Adipose tissue (tissue), 3 donors: ENCODE results near the gene PRKAR2B. TPM values are rescaled to one million over a fixed set of nuclear protein-coding genes. Genes with fewer than 3 reads are reported as not detected.
"Not testable (repeated sequence)": the region's sequence is repeated elsewhere in the genome, so short reads cannot be mapped to it uniquely, and the experiment has no call there.

Source experiments
- H3K27ac ChIP-seq: one replicate; pipeline ENCODE4 v1.5.1; 2013; ENCODE audit warnings: low read depth, low read length
- WGBS, 3 donors: extraction: QIAGEN DNeasy Blood & Tissue Kit; methylation state at CpG; one replicate each; pipeline ENCODE4 v1.1.7; 2013; 5-methylcytosine and 5-hydroxymethylcytosine counted together
- polyA plus RNA-seq, 3 donors: library from polyadenylated mRNA; stranded (reverse); fragments of 200-250 nt; gene quantifications; one replicate each; pipeline ENCODE4 v1.2.3, GENCODE V29; 2013
- donor health status: healthy with polysubstance abuse.
- donor health status: Bipolar disorder and iron deficiency.
- donor health status: healthy.

PRKAR2B gene
- polyA plus RNA-seq, 3 donors, result 38.9 to 276 (median 143) TPM

DNA sequence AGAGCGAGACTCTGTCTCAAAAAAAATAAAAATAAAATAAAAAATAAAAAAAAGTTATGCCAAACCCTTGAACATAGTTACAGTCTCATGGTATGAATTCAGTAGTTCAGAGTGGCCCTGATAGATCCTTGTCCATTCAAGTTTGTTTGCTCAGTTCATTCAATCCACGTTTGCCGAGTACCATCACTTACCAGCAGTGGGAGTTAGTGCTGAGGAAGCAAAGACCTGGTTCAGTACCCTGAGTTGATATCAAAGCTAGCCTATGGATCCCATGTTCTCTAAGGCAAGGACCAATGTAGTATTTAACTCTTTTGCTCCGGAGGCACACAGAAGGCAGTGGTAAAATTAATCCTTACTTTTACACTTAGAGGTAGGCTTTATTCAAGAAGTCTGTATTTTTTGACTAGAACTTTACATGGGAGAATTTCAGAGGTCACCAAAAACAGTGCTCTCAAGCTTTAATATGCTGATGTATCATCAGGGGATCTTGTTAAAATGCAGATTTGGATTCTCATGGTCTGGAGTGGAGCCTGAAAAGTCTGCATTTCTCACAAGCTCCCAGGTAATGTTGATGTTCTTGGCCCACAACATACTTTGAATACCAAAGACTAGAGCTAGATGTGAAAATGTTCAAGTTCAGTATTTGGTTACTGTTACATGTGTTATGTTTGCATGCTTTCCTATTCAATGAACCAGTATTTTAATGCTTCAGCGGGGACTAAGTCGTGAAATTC lies 86.1 kb downstream of the PRKAR2B start:
- H3K27ac ChIP-seq, result no peak overlapping the region
- 62 to 82% (median 79%) methylated on average over 6 of the region's 6 CpGs for WGBS, 3 donors

DNA sequence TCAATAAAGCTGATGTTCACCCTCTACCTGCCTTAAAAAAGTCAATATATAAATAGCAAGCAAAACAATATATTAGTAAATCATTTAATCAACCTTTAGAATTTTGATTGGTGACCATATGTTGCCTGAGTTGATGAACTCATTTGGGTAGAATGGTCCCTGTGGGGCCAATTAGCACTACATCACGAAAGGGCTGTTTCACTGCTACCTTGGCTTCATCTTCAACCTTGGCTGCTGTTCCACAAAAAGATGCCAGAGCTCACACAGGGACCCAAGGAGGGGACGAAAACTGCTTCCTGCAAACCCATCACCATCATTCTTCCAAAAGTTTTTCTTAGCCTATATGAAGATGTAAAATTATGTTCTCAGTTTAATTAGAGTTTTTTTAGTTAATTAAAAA lies 88.9 kb downstream of the PRKAR2B start:
- WGBS, 3 donors, result 73 to 75% (median 74%) methylated on average over 2 of the region's 2 CpGs
- H3K27ac ChIP-seq, result no peak overlapping the region

DNA sequence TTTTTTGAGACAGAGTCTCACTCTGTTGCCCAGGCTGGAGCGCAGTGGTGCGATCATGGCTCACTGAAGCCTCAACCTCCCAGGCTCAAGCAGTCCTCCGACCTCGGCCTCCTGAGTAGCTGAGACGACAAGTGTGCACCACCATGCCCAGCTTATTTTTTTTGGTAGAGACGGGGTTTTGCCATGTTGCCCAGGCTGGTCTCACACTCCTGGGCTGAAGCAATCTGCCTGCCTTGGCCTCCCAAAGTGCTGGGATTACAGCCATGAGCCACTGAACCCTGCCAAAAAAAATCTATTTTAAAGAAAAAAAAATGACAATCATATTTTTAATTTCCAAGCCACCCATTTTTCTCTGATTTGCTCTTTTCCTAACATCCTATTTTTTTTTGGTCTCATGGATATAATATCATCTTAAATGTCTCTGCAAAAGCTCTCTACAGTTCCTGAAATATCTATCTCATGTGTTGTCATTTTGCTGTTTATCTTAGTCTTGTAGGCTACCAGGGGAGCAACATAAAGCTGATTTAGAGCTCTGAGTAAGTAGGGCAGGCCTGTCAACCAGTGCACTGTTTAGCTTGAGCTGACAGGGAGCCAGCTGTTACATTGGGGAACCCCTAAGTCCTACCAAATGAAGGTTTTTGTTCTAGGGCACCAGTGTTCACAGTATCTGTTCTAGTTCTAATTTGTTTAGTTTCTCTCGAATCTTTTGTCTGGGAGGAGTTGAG lies 94.4 kb downstream of the PRKAR2B start:
- 81 to 90% (median 89%) methylated on average over 7 of the region's 7 CpGs for whole genome bisulfite sequencing, 3 donors
- no peak overlapping the region for H3K27ac ChIP-seq

DNA sequence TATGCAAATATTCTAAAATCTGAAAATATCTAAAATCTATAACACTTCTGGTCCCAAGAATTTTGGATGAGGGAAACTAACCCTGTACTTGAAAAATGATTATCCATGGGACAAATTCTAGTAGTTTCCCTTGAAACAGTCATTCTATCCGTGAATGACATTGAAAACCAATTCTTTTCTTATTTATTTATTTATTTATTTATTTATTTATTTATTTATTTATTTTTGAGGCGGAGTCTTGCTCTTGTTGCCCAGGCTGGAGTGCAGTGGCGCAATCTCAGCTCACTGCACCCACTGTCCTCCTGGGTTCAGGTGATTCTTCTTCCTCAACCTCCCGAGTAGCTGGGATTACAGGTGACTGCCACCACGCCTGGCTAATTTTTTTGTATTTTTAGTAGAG lies 99.4 kb downstream of the PRKAR2B start:
- 90 to 94% (median 91%) methylated on average over 5 of the region's 5 CpGs for WGBS, 3 donors
- not testable (repeated sequence) for H3K27ac ChIP-seq

DNA sequence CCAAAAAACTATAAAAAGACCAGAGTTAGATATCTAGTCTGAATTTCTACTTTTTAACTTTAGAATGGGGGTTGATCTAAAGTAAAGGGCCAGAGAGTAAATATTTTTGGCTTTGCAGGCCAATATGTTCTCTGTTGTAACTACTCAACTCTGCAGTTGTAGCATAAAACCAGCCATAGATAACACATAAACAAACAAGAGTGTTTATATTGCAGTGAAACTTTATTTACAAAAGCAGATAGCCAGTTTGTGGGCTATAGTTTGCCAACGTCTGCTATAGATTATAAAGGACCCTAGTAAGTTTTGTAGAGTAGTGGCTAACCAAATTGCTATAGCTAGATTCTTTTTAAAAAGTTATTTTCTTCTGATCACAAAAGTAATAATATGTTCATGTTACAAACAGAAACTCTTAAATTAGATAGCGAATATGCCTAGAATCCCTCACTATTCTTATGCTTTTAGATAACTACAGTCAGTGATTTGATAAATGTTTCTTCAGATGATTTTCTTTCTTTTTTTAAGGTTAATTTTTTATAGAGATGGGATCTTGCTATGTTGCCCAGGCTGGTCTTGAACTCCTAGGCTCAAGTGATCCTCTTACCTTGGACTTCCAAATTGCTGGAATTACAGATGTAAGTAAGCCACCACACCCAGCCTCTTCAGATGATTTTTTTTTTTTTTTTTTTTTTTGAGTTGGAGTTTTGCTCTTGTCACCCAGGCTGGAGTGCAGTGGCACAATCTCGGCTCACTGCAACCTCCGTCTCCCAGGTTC lies 100.7 kb downstream of the PRKAR2B start:
- 79 to 92% (median 91%) methylated on average over 4 of the region's 4 CpGs for WGBS, 3 donors
- H3K27ac ChIP-seq, result no peak overlapping the region

DNA sequence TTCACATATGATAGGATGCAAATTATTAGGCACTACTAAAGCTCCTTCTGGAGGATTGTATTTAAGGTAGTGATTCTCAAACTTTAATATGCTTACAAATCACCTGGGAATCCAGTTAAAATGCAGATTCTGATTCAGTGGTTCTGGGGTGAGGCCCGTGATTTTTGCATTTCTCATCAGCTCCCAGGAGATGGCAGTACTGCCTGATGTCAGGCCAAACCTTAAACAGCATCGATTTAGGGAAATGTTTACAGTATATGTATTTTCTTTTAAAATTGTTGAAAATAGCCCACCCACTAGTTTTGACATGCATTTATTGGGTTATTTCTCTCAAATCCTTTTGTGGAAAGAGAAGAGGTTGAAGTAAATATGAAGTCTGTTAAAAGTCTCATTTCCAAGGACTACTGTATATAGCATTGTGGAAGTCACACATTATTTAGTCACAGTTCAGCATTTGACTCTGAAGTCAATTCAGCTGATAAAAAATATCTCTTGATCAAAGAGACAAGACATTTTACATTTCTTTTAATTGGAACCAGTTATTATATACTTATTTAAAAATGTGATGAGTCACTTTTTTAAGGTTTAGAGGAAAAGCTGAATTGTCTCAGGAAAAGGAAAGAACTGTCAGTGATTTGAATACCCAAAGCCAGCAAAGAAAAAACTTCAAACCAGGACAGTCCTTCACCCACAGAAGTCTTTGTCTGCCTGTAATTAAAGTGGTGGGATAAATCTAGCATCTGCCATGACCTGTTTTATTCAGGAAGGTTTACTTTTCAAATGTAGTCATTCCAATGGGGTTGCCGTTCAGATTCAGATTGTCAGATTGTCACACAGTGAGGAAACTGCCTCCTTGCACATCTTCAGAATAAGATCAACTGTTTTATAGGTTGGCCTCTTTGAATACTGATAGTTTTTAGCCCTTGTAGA lies 103.2 kb downstream of the PRKAR2B start:
- WGBS, 3 donors, result 26 to 32% (median 27%) methylated on average over 3 of the region's 3 CpGs

DNA sequence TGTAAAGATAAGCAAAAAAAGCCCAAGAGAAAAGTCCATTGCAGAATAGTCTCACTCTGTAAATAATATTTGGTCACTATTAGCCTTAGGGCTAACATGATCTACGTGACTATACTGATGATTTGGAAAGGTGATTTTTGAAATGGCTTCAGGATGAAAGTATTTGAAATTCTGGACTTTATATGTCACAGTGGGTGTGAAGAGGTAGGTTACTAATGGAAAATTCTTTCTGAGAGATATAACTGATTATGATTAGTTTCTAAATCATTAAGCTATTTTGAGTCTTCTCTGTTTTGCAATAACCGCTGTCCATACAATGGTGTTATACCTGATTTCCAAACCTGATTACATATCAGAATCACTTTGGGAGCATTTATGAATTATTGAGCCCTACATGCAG lies 104.2 kb downstream of the PRKAR2B start:
- H3K27ac ChIP-seq, result no peak overlapping the region
- 90 to 93% (median 92%) methylated on average over 2 of the region's 2 CpGs for WGBS, 3 donors

More for the DNA sequence above, 103.2 kb downstream of the PRKAR2B start:
- H3K27ac ChIP-seq, result no peak overlapping the region

DNA sequence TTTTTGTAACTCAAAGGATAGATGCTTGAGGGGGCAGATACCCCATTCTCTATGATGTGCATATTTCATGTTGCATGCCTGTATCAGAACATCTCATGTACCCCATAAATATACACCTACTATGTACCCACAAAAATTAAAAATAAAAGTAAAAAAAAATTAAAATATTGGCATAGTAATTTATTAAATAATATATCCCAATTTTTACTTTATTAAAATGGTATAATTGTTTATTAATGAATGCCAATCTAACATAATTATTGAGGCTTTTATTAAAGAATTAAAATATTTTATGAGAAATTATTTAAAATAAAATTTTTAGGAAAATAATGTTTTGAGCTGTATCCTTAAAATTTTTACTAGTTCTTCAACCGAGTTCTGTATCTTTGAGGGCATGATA lies 105.4 kb downstream of the PRKAR2B start:
- no peak overlapping the region for H3K27ac ChIP-seq
- 94 to 98% (median 98%) methylated on average over 1 of the region's 1 CpG for WGBS, 3 donors

DNA sequence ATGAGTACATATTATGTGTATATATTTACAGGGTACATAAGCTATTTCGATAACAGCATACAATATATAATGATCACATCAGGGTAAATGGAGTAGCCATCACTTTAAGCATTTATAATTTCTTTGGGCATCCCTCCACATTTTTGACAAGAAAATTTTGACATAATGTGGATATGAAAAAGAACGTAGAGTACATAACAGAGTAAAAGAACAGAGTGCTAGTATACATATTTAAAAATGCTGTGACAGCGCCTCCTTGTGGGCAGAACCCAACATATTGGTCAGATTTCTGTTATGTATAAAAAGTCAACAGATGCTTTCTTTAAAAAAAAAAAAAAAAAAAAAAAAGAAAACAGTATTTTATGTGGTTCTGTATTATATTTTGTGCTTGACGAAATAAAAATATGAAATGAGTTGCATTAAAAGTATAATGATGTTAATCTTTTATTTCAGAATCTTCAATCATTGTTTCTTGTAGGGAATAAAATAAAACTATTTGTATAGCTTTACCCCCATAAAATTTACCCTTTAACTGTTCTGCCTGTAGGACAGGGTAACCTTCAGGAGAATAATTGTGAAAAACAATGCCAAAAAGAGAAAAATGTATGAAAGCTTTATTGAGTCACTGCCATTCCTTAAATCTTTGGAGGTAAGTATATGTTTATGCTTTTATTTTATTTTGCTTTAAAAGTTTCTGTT lies 106.0 kb downstream of the PRKAR2B start:
- WGBS, 3 donors, result 21 to 25% (median 24%) methylated on average over 4 of the region's 4 CpGs
- H3K27ac ChIP-seq, result no peak overlapping the region

DNA sequence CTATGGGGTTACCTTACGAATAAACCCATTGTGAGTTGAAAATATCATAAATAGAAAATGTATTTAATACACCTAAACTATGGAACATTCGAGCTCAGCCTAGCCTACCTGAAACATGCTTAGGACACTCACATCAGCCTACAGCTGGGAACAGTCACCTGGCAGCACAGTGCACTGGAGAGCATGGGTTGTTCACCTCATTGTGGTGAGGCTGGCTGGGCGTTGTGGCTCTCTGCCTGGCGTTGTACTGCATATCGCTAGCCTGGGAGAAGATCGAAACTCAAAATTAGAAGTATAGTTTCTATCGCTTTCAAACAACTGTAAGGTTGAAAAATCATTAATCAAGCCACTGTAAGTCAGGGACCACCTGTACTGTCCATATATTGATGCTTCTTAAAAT lies 107.0 kb downstream of the PRKAR2B start:
- 80 to 96% (median 93%) methylated on average over 7 of the region's 7 CpGs for WGBS, 3 donors
- no peak overlapping the region for H3K27ac ChIP-seq

DNA sequence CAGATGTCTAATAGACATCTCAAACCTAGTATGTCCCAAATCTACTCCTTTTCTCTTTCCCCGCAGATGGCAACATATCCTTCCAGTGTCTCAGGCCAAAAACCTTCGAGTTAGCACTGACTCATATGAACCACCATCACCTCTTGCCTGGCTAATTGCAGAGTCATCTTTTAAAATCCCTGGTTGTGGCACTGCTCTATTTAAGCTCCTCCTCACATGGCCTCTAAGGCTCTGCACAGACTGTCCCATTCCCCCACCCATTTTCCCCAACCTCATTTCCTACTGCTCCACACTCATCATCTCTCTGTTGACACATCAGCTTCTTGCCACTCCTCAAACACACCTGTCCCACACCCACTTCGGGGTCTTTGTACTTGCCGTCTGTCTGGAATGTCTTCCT lies 107.5 kb downstream of the PRKAR2B start:
- H3K27ac ChIP-seq, result no peak overlapping the region
- WGBS, 3 donors, result 54 to 74% (median 63%) methylated on average over 4 of the region's 4 CpGs

DNA sequence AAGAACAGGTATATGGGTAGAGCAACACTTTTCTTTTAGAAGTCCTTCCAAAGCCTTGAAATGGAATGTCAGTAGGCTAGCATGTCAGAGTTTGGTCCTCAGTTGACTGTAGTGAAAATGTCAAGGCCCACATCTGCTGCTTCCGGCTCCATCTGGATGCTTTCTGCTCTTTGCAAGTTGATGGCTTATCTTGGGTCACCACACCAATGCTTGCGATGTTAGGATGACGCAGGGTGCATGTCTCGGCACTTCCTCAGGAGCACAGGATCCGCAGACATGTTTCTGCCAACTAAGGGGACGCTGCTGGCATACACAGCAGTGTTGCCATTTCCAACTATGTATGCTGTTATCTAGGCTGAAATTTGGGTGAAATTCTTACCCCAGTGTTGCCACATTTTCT lies 110.3 kb downstream of the PRKAR2B start:
- H3K27ac ChIP-seq, result no peak overlapping the region

DNA sequence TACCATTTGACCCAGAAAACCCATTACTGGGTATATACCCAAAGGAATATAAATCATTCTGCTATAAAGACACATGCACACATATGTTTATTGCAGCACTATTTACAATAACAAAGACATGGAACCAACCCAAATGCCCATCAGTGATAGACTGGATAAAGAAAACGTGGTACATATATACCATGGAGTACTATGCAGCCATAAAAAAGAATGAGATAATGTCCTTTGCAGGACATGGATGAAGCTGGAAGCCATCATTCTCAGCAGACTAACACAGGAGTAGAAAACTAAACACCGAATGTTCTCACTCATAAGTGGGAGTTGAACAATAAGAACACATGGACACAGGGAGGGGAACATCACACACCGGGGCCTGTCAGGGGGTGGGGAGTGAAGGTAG lies 111.2 kb downstream of the PRKAR2B start:
- 87 to 98% (median 92%) methylated on average over 3 of the region's 3 CpGs for WGBS, 3 donors
- H3K27ac ChIP-seq, result not testable (repeated sequence)

More for the DNA sequence above, 110.3 kb downstream of the PRKAR2B start:
- 90 to 96% (median 91%) methylated on average over 6 of the region's 6 CpGs for WGBS, 3 donors

DNA sequence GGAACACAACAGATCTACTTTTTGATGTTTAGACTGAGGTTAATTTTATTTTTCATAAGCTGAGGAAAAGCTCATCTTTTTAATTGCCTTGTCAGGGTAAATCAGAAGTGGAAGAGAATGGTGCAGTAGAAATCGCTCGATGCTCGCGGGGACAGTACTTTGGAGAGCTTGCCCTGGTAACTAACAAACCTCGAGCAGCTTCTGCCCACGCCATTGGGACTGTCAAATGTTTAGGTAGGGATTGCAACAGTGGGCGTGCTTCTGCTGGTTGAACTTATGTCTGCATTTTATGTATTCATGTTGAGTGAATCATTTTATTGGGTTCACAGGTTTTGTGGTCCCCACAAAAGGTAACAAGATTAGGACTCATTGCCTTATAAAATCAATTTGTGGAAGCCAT lies 112.6 kb downstream of the PRKAR2B start:
- no peak overlapping the region for H3K27ac ChIP-seq
- WGBS, 3 donors, result 91 to 96% (median 93%) methylated on average over 7 of the region's 7 CpGs

DNA sequence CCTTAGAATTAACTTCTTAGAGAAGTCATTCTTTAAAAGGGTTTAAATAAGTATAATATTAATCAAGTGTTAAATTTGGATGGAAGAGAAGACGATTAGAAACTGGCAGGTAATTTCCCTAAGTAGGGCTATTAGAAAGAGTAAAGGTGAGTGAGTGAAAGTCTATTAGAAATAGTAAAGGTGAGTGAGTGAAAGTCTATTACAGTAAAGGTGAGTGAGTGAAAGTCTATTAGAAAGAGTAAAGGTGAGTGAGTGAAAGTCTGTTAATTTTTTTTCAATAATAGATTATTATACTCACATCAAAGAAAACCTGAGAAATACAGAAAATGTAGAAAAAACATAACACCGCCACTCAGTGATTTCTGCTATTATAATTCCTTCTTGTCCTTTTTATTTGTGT lies 113.5 kb downstream of the PRKAR2B start:
- H3K27ac ChIP-seq, result no peak overlapping the region
- 76 to 92% (median 86%) methylated on average over 2 of the region's 2 CpGs for WGBS, 3 donors

DNA sequence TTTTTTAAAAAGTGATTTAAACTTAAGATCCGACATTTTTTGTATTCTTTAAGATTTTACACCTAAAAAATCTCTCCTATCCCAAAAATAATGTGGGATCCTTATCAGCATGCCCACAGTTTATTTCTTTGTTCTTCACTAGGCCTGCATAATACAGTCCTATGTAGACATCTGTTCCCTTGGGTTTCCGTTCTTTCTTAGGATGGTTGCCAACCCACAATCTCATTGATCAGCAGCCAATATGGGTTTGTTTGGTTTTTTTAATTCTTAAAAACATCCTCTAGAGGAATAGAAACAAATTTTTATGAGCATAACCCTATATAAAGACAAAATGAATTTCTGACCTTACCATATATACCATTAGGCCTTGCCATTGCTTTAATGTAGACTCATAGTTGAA lies 115.9 kb downstream of the PRKAR2B start:
- 60 to 76% (median 73%) methylated on average over 2 of the region's 2 CpGs for WGBS, 3 donors
- no peak overlapping the region for H3K27ac ChIP-seq

DNA sequence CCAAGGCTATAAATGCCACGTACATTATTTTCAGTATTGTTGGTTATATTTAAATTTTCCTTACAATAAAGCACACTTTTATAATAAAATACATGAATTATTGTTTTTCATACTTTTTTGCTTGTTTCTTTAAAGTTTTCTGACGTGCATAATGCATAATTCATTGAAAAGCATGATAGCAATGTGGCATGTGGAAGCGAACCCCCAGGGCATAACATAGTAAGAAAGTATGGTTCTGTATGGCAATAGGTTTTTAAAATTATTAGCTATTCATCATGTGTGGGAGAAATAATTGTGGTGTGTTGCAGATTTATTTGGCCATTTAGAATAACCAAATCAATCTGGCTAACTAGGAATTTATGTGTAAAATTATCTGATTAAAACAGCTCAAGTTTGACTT lies 116.9 kb downstream of the PRKAR2B start:
- 83 to 92% (median 85%) methylated on average over 3 of the region's 3 CpGs for WGBS, 3 donors
- no peak overlapping the region for H3K27ac ChIP-seq

DNA sequence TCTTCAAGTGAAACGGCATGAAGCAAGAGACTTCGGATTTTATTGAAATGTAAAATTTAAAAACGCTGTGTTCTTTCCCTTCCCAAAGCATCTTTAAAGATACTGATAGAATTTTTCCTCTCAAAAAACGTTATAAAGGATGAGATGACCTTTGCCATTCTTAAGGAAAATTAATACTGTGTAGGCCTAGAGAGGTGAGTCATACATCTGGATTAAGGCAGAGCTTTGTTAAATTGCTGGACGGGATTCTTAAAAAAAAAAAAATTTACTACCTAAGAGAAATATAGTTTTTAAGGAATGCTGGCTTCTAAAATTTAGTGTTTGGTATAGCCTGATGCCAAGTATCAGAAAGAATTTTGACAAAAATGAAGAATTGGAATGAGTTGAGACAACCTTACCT lies 118.0 kb downstream of the PRKAR2B start:
- H3K27ac ChIP-seq, result no peak overlapping the region
- 81 to 83% (median 83%) methylated on average over 5 of the region's 5 CpGs for WGBS, 3 donors
